SH-SY5Y (cell line): ENCODE measurements around the gene MSI2.

Source experiments
- GATA2 ChIP-seq: IDR thresholded peaks from 2 replicates; pipeline ENCODE4 v1.6.1; 2011; ENCODE audit warnings: mild to moderate bottlenecking, low read depth, low read length
- GATA3 ChIP-seq: IDR thresholded peaks from 2 replicates; pipeline ENCODE4 v1.6.1; 2011; ENCODE audit warnings: low read depth, mild to moderate bottlenecking, low read length, moderate library complexity

The MSI2 gene

DNA sequence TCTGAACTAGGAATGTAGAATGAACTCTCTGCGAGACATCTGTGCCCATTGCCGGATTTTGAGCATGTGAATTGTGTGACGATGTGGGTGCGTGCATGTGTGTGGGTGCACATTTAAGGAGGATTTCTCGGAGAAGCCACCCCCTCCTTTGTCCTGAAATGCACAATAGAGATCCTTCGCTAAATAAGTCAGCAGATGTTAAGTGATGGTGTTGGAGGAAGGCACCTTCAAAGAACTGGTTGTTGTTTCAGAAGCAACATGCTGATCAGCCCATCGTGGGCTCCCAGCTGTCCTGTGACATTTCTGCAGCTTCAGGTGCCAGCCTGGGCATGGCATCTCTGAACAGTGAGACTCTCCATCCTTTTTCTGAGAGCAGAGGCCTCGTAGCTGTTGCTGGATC is 194.9 kb downstream of the MSI2 start:
- TF ChIP-seq GATA2, result no peak
- TF ChIP-seq GATA3, result no peak

DNA sequence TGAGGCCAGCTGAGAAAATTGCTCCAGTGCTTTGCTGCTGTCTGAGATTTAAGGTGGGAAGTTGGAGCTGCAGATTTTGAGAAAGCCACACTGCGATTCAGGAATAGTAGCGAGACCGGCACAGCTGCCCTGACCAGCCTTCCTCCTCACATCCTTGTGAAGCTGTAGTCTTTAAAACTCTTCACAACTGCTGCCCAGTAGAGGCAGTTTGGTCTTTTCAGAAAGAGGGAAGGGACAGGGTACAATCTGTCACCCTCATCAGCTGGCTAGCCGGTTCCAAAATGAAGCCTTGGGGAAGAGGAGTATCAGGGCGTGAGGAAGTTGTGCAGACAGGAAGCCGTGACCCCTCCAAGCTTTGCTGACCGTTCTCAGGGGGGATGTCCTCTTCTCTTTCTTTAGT is 195.3 kb downstream of the MSI2 start:
- TF ChIP-seq GATA2, result no peak
- no peak for TF ChIP-seq GATA3

DNA sequence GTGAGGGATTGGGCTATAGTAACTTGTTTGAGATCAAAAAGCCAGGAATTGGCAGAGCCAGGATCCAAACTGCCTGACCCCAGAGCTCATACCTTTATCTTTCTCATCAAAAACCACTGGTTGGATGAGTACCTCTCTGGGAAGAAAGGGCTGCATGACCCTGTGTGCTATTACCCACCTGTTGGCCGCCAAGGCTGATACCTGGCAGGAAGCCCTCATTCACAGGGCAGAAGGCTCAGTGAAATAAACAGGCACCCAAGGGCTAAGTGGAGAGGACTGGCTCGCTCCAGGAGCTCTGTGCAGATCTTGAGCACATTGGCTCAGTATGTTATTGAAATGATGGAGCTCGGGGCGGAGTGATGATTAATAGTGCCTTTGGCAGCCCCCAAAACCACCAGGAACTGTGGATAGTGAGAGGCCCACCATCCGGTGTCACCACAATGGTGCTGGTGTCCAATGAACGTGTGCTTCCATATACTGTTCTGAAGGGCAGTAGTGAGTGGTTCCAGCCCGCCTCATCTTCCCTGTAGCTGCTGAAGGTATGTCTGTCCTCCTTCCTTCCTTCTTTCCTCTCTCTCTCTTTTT is 197.6 kb downstream of the MSI2 start:
- no peak for TF ChIP-seq GATA2
- TF ChIP-seq GATA3, result no peak

DNA sequence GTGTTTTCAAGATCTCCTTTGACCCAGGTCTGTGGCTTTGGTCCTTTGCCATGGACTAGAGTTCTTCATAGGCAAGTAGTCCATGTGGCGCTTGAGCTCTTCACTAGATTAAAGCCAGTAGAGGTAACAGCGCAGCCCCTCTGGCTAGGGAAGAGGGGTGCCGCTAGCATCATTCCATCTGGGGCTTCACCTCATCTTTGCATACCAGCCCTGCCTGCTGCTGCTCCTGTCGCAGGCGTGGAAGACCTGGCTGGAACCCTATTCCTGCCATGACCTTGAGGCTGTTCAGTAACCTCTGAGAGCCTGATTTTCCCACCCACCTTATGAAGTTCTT is 198.4 kb downstream of the MSI2 start:
- no peak for TF ChIP-seq GATA2
- TF ChIP-seq GATA3, result no peak

DNA sequence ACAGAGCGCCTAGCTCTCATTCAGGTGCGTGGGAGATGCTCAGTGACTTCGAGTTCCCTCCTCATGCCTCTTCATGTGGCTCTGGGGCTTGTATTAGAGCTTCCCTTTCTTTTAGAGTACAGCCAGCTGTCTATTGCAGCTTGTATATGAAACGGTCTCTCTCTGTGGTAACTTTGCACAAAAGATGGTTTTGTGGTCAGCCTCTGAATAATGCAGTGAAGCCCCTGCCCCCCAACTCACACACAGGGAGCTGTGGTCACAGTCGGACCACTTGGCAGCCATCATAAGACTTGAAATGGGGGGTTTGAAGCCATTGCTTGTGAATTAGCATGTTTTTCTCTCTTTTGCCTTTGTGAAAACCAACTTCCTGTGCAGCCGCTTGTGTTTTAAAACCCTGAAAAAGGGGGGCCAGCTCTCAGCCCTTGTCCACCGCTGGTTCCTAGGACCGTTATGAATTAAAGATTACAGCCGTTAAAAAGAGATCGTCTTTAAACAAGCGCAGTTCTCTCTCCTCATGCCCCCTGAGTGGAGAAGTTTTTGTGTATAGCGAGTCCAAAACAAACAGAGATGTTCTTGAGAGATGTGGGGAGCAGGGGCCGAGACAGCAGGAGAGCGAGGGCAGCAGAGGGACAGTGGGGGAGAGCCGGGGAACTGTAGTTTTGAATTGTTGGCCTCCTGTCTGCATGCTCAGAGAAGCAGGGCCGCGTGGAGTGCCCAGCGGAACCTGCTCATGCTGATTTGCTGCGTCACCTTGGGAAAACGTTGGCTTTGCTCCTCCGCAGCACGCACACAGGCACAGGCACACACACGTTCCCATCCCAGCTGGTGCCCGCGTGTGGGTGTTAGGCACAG is 199.0 kb downstream of the MSI2 start:
- no peak for TF ChIP-seq GATA3
- TF ChIP-seq GATA2, result no peak

DNA sequence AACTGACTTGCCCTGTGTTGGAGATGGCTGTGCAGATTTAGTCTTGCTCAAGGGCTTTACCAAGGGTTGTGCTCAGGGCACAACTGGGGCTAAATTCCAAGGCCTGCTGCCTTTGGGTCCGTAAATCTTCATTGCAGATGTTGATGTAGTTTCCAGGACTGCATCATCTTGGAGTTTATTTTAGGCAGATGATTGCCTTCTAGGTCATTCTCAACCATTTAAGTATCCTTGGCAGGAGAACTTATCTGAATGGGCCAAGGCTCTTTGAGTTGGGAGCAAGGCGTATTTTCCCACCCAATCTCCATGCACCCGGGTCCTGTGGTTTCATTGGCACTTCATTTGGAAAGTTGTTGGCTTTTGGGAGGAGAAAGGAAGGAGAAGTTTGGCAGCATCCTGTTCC is 200.3 kb downstream of the MSI2 start:
- no peak for TF ChIP-seq GATA3
- TF ChIP-seq GATA2, result no peak

DNA sequence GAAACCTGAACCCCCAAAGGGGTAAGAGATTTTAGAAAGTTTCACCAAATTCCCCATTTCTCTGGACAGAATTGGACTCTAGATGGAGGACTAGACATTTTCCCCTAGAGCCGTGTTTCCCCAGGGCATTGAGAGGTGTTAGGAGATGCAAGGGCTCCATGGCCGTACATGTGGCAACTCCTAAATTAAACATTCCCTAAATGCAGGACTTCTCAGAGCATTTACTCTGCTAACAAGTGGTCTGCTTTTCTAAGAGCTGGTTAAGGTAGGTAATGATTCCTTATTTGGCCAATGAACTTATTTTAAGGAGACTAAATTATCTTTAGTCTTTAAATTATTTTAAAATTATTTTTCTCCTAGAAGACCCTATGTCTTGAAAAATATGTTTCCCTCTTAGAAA is 200.9 kb downstream of the MSI2 start:
- TF ChIP-seq GATA3 (no peak), GATA2 (no peak)

DNA sequence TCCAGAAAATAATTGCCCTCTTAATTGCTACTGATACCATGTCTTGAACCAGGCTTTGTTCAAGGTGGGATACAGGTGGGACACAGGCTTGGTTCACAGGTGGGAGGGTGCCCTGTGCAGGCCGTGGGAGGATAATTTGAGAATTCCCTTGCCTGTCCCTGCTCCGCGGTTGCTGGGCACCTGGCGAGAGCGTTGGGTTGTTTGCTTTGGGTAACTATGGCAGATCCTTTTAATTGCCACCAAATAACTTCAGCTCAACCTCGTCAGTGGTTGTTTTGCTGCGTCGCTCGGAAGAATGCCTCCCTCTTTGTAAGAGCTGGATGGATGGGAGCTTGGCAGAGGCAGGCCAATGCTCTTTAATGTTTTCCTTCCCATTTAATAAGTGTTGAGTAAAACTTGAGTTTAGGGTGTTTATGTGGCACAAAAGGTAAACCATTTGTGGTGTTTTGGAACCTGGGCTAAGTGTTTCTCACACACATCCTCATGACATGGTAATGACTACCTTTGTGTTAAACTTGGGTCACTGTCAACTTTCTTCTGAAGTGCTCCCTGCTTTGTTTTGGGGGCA is 202.5 kb downstream of the MSI2 start:
- TF ChIP-seq GATA3 (no peak), GATA2 (no peak)

DNA sequence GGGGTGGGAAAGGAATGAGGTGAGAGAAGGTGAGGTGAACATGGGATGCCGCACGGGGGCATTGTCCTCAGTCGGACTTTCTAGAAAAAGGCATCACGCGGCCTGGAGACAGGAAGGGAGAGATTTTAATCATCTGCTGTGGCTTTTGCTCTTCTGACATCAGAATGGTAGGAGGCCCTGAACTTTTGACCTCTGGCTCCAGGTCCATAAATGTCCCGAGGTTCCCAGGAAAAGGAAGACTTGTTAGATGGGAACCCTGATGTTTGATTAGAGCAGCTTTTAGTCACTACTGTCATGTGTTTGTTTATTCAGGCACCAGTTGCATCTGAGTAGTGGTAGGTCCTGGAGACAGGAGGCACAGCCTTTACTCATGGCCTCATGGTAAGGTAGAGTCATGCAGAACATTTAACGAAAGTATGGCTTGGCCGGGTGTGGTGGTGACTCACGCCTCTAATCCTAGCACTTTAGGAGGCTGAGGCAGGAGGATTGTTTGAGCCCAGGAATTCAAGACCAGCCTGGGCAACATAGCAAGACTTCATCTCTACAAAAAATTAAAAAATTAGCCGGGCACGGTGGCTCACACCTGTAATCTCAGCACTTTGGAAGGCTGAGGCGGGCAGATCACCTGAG is 203.1 kb downstream of the MSI2 start:
- TF ChIP-seq GATA3, result no peak
- no peak for TF ChIP-seq GATA2

DNA sequence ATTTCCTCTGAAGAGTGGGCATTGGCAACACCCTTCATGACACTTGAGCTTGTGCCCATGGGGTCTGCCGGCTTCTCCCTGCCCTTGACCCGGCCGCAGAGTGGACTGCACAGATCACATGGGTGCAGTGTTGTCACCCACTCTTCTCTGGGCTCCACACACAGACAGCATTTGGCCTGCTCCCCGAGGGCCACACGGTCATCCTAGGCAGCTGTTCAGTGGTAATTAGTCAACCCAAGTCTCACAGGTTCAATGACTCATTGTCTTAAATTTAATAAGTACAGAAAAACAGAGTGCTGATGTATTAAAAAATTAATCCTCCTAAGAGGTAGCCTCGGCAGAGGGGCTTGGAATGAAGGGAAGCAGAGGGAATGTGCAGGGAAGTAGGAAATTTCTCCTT is 204.8 kb downstream of the MSI2 start:
- no peak for TF ChIP-seq GATA2

DNA sequence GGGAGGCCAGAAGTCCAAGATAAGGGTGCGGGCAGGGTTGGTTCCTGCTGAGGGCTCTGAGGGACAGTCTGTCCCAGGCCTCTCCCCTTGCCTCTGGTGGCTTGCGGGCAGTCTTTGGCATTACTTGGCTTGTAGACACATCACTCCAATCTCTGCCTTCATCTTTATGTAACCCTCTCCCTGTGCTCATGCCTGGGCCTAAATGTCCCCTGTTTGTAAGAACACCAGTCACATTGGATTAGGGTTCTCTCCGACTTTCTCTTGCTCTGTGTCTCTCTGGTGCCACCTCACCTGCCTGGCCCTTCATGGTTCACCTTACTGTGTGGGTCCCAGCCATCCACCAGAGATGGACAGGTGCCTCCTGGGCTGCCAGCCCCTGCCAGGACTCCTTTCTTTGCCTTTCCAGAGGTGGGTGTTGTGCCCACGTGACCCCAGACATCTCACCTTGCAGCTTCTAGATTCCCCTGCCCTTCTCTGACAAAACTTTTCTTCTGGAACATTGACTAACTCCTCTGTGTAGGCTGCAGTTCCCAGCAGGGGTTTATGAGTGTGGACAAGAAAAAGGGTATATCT is 205.8 kb downstream of the MSI2 start:
- no peak for TF ChIP-seq GATA3
- TF ChIP-seq GATA2, result no peak

DNA sequence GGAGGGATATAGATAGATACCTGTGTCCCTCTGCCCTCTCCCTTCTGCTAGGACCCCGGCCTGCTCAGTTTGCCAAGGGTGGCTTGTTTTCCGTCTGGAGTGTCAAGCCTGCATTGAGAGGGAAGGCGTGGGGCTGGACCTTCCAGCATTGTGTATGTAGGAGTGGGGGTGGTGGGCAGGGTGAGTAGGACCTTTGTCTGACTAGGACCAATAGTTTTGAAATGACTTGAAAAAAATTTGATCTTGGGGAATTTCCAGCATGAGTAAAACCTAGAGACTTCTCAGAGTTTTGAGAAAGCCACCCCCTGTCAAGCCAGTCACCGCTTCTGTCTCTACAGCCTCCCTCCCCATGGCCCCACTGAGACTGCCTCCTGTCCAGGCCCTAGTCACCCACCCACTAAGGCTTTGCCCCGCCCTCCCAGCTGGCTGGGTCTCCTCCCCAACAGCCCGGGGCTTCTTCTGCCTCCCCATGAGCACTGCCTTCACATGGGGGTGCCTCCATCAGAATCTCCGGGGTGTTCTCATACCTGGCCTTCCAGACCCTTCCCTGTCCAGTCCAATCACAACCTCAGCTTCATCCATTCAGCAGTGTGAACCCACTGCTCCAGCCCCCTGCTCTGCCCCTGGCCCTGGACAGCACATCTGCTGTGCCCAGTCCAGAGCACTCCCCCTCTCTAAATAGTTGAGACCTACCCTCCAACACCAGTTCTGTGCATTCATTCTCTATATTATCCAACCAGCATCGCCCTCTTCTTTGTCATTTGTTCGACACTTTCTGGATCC is 207.0 kb downstream of the MSI2 start:
- TF ChIP-seq GATA3 (no peak), GATA2 (no peak)

DNA sequence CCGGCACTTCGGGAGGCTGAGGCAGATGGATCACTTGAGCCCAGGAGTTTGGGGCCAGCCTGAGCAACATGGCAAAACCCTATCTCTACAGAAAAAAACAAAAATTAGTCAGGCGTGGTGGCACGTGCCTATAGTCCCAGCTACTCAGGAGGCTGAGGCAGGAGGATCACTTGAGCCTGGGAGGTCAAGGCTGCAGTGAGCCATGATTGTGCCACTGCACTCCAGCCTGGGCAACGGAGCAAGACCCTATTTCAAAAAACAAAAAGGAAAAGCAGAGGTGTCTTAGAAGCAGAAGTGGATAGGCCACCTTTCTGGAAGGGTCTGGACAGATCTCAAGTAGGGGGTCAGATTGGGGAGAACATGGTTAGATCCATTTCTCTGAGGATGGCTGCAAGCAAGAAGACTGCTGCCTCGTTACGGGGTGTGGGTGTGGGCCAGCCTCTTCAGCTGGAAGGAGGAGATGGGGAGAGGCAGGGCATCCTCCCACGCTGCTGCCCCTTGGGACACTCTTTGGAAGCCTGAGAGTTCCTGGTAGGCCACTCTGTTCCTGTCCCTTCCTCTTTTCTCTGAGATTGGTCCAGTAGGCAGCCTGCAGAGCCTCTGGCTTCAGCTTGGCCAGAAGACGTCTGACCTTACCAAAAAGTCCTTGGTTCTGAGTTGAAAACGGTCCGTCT is 208.0 kb downstream of the MSI2 start:
- no peak for TF ChIP-seq GATA2
- TF ChIP-seq GATA3, result no peak
